GM18519 (cell line): ENCODE results near the gene C16orf86.
"Not testable (repeated sequence)": the region's sequence is repeated elsewhere in the genome, so short reads cannot be mapped to it uniquely, and the experiment has no call there.

Experiments
- ATAC-seq: cut with Tn5 transposase; IDR thresholded peaks from one replicate; pipeline ENCODE4 v1.9.1; 2021; ENCODE audit warnings: mild to moderate bottlenecking, moderate library complexity; ENCODE audit not compliant: unreplicated experiment, low FRiP score

Gene C16orf86

GRCh38 chr16:67685388-67686112 is 18.9 kb downstream of the C16orf86 start:
- ATAC-seq: no peak

GRCh38 chr16:67693517-67694285 is 27.1 kb downstream of the C16orf86 start:
- ATAC-seq: not testable (repeated sequence)

- ATAC-seq: no peak
Observed at GRCh38 chr16:67694611-67695010, 28.0 kb downstream of the C16orf86 start.

- ATAC-seq: no peak
Observed at GRCh38 chr16:67697422-67698185, 31.0 kb downstream of the C16orf86 start.

- no peak for ATAC-seq
Observed at GRCh38 chr16:67699265-67699664, 32.7 kb downstream of the C16orf86 start.

GRCh38 chr16:67701420-67701819 is 34.8 kb downstream of the C16orf86 start:
- no peak for ATAC-seq

GRCh38 chr16:67702130-67702529 is 35.5 kb downstream of the C16orf86 start:
- ATAC-seq: no peak

- ATAC-seq: no peak
Observed at GRCh38 chr16:67703626-67704025, 37.0 kb downstream of the C16orf86 start.

GRCh38 chr16:67704110-67704509 is 37.5 kb downstream of the C16orf86 start:
- ATAC-seq: no peak

- ATAC-seq: no peak
Observed at GRCh38 chr16:67707210-67707609, 40.6 kb downstream of the C16orf86 start.

- no peak for ATAC-seq
Observed at GRCh38 chr16:67707790-67708189, 41.2 kb downstream of the C16orf86 start.

GRCh38 chr16:67708368-67708771 is 41.8 kb downstream of the C16orf86 start:
- ATAC-seq: no peak

- ATAC-seq: no peak
Observed at GRCh38 chr16:67709050-67709449, 42.4 kb downstream of the C16orf86 start.

GRCh38 chr16:67710607-67711006 is 44.0 kb downstream of the C16orf86 start:
- no peak for ATAC-seq

- no peak for ATAC-seq
Observed at GRCh38 chr16:67713647-67714273, 47.1 kb downstream of the C16orf86 start.

GRCh38 chr16:67714522-67714921 is 47.9 kb downstream of the C16orf86 start:
- no peak for ATAC-seq

- no peak for ATAC-seq
Observed at GRCh38 chr16:67716097-67716496, 49.5 kb downstream of the C16orf86 start.
